Measurements from ENCODE around the gene RAB6B.

The RAB6B gene

DNA sequence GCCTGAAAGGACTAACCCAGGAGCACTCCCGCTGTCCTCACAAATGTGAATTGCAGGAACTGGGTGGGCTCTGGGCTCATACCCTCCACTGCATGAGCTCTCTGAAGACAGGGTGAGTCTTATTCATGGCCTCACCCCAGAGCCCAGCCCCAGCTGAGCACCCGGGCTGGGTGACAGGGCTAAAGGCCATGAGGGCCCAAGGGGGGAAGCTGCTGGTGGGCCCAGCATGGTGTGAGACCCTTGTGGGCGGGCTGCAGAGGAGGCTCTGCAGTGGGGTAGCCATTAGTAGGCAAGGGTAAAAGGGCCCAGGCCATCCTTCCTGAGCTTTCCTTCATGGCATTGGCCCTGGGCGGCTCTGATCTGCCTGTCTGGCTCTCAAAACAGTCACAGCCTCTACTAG is 59.7 kb downstream of the RAB6B start:
- H3K9me3 ChIP-seq (ENCODE audit: control insufficient read depth, insufficient read depth, low read depth, low read length): no peaks in the 10 kb centered on the region
- POLR2A ChIA-PET: no interaction called here
- H3K4me3 ChIP-seq (ENCODE audit: low read depth, low read length): no peak overlapping the region
- no peak overlapping the region for H3K27ac ChIP-seq (ENCODE audit: extremely low read depth, low read depth, low read length)
- no peaks in the 10 kb centered on the region for H3K4me1 ChIP-seq (ENCODE audit: control insufficient read depth, insufficient read depth, low read length)
- CTCF ChIA-PET: no interaction called here
- TF ChIP-seq ZNF670 (tag by site-specific recombination; IDR thresholded peaks at IDR 0.05; ENCODE audit: low read depth): no peak
- TF ChIP-seq, protein P1, sequence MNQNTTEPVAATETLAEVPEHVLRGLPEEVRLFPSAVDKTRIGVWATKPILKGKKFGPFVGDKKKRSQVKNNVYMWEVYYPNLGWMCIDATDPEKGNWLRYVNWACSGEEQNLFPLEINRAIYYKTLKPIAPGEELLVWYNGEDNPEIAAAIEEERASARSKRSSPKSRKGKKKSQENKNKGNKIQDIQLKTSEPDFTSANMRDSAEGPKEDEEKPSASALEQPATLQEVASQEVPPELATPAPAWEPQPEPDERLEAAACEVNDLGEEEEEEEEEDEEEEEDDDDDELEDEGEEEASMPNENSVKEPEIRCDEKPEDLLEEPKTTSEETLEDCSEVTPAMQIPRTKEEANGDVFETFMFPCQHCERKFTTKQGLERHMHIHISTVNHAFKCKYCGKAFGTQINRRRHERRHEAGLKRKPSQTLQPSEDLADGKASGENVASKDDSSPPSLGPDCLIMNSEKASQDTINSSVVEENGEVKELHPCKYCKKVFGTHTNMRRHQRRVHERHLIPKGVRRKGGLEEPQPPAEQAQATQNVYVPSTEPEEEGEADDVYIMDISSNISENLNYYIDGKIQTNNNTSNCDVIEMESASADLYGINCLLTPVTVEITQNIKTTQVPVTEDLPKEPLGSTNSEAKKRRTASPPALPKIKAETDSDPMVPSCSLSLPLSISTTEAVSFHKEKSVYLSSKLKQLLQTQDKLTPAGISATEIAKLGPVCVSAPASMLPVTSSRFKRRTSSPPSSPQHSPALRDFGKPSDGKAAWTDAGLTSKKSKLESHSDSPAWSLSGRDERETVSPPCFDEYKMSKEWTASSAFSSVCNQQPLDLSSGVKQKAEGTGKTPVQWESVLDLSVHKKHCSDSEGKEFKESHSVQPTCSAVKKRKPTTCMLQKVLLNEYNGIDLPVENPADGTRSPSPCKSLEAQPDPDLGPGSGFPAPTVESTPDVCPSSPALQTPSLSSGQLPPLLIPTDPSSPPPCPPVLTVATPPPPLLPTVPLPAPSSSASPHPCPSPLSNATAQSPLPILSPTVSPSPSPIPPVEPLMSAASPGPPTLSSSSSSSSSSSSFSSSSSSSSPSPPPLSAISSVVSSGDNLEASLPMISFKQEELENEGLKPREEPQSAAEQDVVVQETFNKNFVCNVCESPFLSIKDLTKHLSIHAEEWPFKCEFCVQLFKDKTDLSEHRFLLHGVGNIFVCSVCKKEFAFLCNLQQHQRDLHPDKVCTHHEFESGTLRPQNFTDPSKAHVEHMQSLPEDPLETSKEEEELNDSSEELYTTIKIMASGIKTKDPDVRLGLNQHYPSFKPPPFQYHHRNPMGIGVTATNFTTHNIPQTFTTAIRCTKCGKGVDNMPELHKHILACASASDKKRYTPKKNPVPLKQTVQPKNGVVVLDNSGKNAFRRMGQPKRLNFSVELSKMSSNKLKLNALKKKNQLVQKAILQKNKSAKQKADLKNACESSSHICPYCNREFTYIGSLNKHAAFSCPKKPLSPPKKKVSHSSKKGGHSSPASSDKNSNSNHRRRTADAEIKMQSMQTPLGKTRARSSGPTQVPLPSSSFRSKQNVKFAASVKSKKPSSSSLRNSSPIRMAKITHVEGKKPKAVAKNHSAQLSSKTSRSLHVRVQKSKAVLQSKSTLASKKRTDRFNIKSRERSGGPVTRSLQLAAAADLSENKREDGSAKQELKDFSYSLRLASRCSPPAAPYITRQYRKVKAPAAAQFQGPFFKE (tag by site-specific recombination; IDR thresholded peaks at IDR 0.05; ENCODE audit: borderline replicate concordance): no peak
- TF ChIP-seq SP7 (tag by site-specific recombination; IDR thresholded peaks at IDR 0.05): no peak
- TF ChIP-seq, protein P2, sequence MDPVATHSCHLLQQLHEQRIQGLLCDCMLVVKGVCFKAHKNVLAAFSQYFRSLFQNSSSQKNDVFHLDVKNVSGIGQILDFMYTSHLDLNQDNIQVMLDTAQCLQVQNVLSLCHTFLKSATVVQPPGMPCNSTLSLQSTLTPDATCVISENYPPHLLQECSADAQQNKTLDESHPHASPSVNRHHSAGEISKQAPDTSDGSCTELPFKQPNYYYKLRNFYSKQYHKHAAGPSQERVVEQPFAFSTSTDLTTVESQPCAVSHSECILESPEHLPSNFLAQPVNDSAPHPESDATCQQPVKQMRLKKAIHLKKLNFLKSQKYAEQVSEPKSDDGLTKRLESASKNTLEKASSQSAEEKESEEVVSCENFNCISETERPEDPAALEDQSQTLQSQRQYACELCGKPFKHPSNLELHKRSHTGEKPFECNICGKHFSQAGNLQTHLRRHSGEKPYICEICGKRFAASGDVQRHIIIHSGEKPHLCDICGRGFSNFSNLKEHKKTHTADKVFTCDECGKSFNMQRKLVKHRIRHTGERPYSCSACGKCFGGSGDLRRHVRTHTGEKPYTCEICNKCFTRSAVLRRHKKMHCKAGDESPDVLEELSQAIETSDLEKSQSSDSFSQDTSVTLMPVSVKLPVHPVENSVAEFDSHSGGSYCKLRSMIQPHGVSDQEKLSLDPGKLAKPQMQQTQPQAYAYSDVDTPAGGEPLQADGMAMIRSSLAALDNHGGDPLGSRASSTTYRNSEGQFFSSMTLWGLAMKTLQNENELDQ (tag by site-specific recombination; IDR thresholded peaks at IDR 0.05; ENCODE audit: low read depth): no peak
- TF ChIP-seq PRDM1 (tag by site-specific recombination; IDR thresholded peaks at IDR 0.05): no peak
- no peak for TF ChIP-seq ZNF292 (tag by site-specific recombination; IDR thresholded peaks at IDR 0.05; ENCODE audit: borderline replicate concordance, low read depth)
- TF ChIP-seq, protein P3, sequence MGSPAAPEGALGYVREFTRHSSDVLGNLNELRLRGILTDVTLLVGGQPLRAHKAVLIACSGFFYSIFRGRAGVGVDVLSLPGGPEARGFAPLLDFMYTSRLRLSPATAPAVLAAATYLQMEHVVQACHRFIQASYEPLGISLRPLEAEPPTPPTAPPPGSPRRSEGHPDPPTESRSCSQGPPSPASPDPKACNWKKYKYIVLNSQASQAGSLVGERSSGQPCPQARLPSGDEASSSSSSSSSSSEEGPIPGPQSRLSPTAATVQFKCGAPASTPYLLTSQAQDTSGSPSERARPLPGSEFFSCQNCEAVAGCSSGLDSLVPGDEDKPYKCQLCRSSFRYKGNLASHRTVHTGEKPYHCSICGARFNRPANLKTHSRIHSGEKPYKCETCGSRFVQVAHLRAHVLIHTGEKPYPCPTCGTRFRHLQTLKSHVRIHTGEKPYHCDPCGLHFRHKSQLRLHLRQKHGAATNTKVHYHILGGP (tag by site-specific recombination; IDR thresholded peaks at IDR 0.05): no peak
- TF ChIP-seq OVOL3 (tag by site-specific recombination; IDR thresholded peaks at IDR 0.05): no peak
- TF ChIP-seq ZSCAN16 (tag by site-specific recombination; IDR thresholded peaks at IDR 0.05): no peak
- no peak for TF ChIP-seq ZNF621 (tag by site-specific recombination; IDR thresholded peaks at IDR 0.05)
- no peak for TF ChIP-seq ZNF354C (tag by site-specific recombination; IDR thresholded peaks at IDR 0.05; ENCODE audit: borderline replicate concordance, low read depth)
- TF ChIP-seq BCL11B (tag by site-specific recombination; IDR thresholded peaks at IDR 0.05; ENCODE audit: low read depth): no peak
- no peak for TF ChIP-seq ZNF514 (tag by site-specific recombination; IDR thresholded peaks at IDR 0.05)
- no peak for TF ChIP-seq ZNF169 (tag by site-specific recombination; IDR thresholded peaks at IDR 0.05)
- no peak for TF ChIP-seq ZNF571 (tag by site-specific recombination; IDR thresholded peaks at IDR 0.05)
- no peak for TF ChIP-seq ZNF391 (tag by site-specific recombination; IDR thresholded peaks at IDR 0.05; ENCODE audit: borderline replicate concordance, low read depth)
- TF ChIP-seq, protein P4, sequence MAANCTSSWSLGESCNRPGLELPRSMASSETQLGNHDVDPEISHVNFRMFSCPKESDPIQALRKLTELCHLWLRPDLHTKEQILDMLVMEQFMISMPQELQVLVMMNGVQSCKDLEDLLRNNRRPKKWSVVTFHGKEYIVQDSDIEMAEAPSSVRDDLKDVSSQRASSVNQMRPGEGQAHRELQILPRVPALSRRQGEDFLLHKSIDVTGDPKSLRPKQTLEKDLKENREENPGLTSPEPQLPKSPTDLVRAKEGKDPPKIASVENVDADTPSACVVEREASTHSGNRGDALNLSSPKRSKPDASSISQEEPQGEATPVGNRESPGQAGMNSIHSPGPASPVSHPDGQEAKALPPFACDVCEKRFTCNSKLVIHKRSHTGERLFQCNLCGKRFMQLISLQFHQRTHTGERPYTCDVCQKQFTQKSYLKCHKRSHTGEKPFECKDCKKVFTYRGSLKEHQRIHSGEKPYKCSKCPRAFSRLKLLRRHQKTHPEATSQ (tag by site-specific recombination; IDR thresholded peaks at IDR 0.05): no peak
- peaks cover 0 to 69% of the 10 kb centered on the region in 2 experiments; a peak in 1 of 3 replicates for H3K36me3 ChIP-seq (ENCODE audit: control insufficient read depth in 2 of 2, insufficient read depth in 1 of 2, low read length in 2 of 2)

Measured in HEK293 (cell line).